Measurements from ENCODE around the gene DAPP1.
A peak's percentile ranks its signal among the peaks of the same experiment; 100 is the strongest.
"Not testable (repeated sequence)": the region's sequence is repeated elsewhere in the genome, so short reads cannot be mapped to it uniquely, and the experiment has no call there.

Gene DAPP1

GRCh38 chr4:99816545-99817308, at the start of gene DAPP1:
DAPP1 (plus strand) TSS chr4:99816827; CDS start chr4:99816914, 87 bp downstream.
- CTCF ChIA-PET: interaction anchor here (0.7 to 5.0 kb wide), 8 partner anchors 9 to 130 kb away, joined by 3 to 20 read pairs (median 5); partner anchors contain the start of gene DNAJB14
- no peaks in the 10 kb centered on the region for H3K9me3 Mint-ChIP-seq
- H3K27ac Mint-ChIP-seq: peak within 1 kb of the TSS; percentile 96
- DNase-seq: peak; percentile 91
- peak within 1 kb of the TSS; percentile 86 for H3K4me3 Mint-ChIP-seq
- peaks cover 20% of the 10 kb centered on the region for H3K36me3 Mint-ChIP-seq
- peaks cover 67% of the 10 kb centered on the region for H3K4me1 Mint-ChIP-seq
- H3K27me3 Mint-ChIP-seq: no peaks in the 10 kb centered on the region

GRCh38 chr4:99770842-99771241, 45.8 kb upstream of the DAPP1 start:
- H3K27me3 Mint-ChIP-seq, H3K4me3 Mint-ChIP-seq, H3K9me3 Mint-ChIP-seq, H3K36me3 Mint-ChIP-seq, H3K27ac Mint-ChIP-seq, H3K4me1 Mint-ChIP-seq, DNase-seq, CTCF ChIA-PET: not testable (repeated sequence)

- H3K27me3 Mint-ChIP-seq: peaks cover 11% of the 10 kb centered on the region
- CTCF ChIA-PET: no interaction called here
- H3K4me3 Mint-ChIP-seq: no peak overlapping the region
- H3K4me1 Mint-ChIP-seq: no peaks in the 10 kb centered on the region
- DNase-seq: no peak
- no peak overlapping the region for H3K27ac Mint-ChIP-seq
- H3K36me3 Mint-ChIP-seq: no peaks in the 10 kb centered on the region
- no peaks in the 10 kb centered on the region for H3K9me3 Mint-ChIP-seq
Measured at GRCh38 chr4:99783940-99784339, 32.7 kb upstream of the DAPP1 start.

GRCh38 chr4:99784842-99785241, 31.8 kb upstream of the DAPP1 start:
- Mint-ChIP-seq H3K4me3 (no peak overlapping the region), H3K36me3 (no peaks in the 10 kb centered on the region), H3K27ac (no peak overlapping the region), H3K9me3 (no peaks in the 10 kb centered on the region), H3K4me1 (no peaks in the 10 kb centered on the region), H3K27me3 (peaks cover 11% of the 10 kb centered on the region)
- DNase-seq: no peak
- CTCF ChIA-PET: no interaction called here

GRCh38 chr4:99790796-99791617, 25.6 kb upstream of the DAPP1 start:
- no peaks in the 10 kb centered on the region for H3K27me3 Mint-ChIP-seq
- no peaks in the 10 kb centered on the region for H3K36me3 Mint-ChIP-seq
- no peaks in the 10 kb centered on the region for H3K4me1 Mint-ChIP-seq
- CTCF ChIA-PET: no interaction called here
- no peak overlapping the region for H3K27ac Mint-ChIP-seq
- H3K9me3 Mint-ChIP-seq: no peaks in the 10 kb centered on the region
- DNase-seq: no peak
- no peak overlapping the region for H3K4me3 Mint-ChIP-seq

GRCh38 chr4:99800332-99801004, 16.2 kb upstream of the DAPP1 start:
- no peak overlapping the region for H3K27ac Mint-ChIP-seq
- H3K36me3 Mint-ChIP-seq: no peaks in the 10 kb centered on the region
- H3K9me3 Mint-ChIP-seq: no peaks in the 10 kb centered on the region
- no peak overlapping the region for H3K4me3 Mint-ChIP-seq
- no peaks in the 10 kb centered on the region for H3K4me1 Mint-ChIP-seq
- peaks cover 50% of the 10 kb centered on the region for H3K27me3 Mint-ChIP-seq
- DNase-seq: no peak
- CTCF ChIA-PET: no interaction called here

- H3K27ac Mint-ChIP-seq: no peak overlapping the region
- no peak for DNase-seq
- H3K4me3 Mint-ChIP-seq: no peak overlapping the region
- H3K27me3 Mint-ChIP-seq: peaks cover 50% of the 10 kb centered on the region
- H3K4me1 Mint-ChIP-seq: no peaks in the 10 kb centered on the region
- CTCF ChIA-PET: no interaction called here
- H3K36me3 Mint-ChIP-seq: no peaks in the 10 kb centered on the region
- no peaks in the 10 kb centered on the region for H3K9me3 Mint-ChIP-seq
Measured at GRCh38 chr4:99801005-99801699, 15.5 kb upstream of the DAPP1 start.

GRCh38 chr4:99803566-99804101, 13.0 kb upstream of the DAPP1 start:
- H3K27me3 Mint-ChIP-seq: peaks cover 48% of the 10 kb centered on the region
- DNase-seq: no peak
- H3K4me1 Mint-ChIP-seq: peaks cover 4% of the 10 kb centered on the region
- no peak overlapping the region for H3K27ac Mint-ChIP-seq
- H3K9me3 Mint-ChIP-seq: no peaks in the 10 kb centered on the region
- no peaks in the 10 kb centered on the region for H3K36me3 Mint-ChIP-seq
- H3K4me3 Mint-ChIP-seq: no peak overlapping the region
- CTCF ChIA-PET: interaction anchor here (0.9 kb wide), 1 partner anchor 341 kb away, joined by 3 read pairs; no protein-coding TSS in a partner anchor

- H3K9me3 Mint-ChIP-seq: no peaks in the 10 kb centered on the region
- H3K4me3 Mint-ChIP-seq: no peak overlapping the region
- CTCF ChIA-PET: interaction anchor here (1.2 kb wide), 1 partner anchor 88 kb away, joined by 3 read pairs; the partner anchor contains the start of gene LAMTOR3
- peaks cover 4% of the 10 kb centered on the region for H3K4me1 Mint-ChIP-seq
- no peak overlapping the region for H3K27ac Mint-ChIP-seq
- no peaks in the 10 kb centered on the region for H3K36me3 Mint-ChIP-seq
- peaks cover 45% of the 10 kb centered on the region for H3K27me3 Mint-ChIP-seq
- no peak for DNase-seq
Measured at GRCh38 chr4:99806545-99806944, 10.1 kb upstream of the DAPP1 start.

- H3K4me1 Mint-ChIP-seq: peaks cover 11% of the 10 kb centered on the region
- no peaks in the 10 kb centered on the region for H3K9me3 Mint-ChIP-seq
- peaks cover 41% of the 10 kb centered on the region for H3K27me3 Mint-ChIP-seq
- CTCF ChIA-PET: interaction anchor here (0.6 to 3.5 kb wide), 33 partner anchors 8 to 402 kb away, joined by 3 to 41 read pairs (median 4); partner anchors contain the start of genes C4orf17, DAPP1 and TRMT10A
- no peaks in the 10 kb centered on the region for H3K36me3 Mint-ChIP-seq
- H3K4me3 Mint-ChIP-seq: no peak overlapping the region
- no peak overlapping the region for H3K27ac Mint-ChIP-seq
- no peak for DNase-seq
Measured at GRCh38 chr4:99807666-99808065, 9.0 kb upstream of the DAPP1 start.

- CTCF ChIA-PET: interaction anchor here (0.6 to 3.5 kb wide), 43 partner anchors 9 to 813 kb away, joined by 3 to 41 read pairs (median 3); partner anchors contain the start of genes C4orf17, DAPP1, METAP1 and TRMT10A
- Mint-ChIP-seq H3K27ac (no peak overlapping the region), H3K4me1 (peaks cover 14% of the 10 kb centered on the region), H3K9me3 (no peaks in the 10 kb centered on the region), H3K4me3 (no peak overlapping the region), H3K27me3 (peaks cover 34% of the 10 kb centered on the region), H3K36me3 (no peaks in the 10 kb centered on the region)
- peak; percentile 82 for DNase-seq
Measured at GRCh38 chr4:99808260-99808857, 8.3 kb upstream of the DAPP1 start.

GRCh38 chr4:99809326-99809725, 7.3 kb upstream of the DAPP1 start:
- no peaks in the 10 kb centered on the region for H3K9me3 Mint-ChIP-seq
- CTCF ChIA-PET: interaction anchor here (0.8 to 3.5 kb wide), 19 partner anchors 8 to 814 kb away, joined by 3 to 41 read pairs (median 4); partner anchors contain the start of genes METAP1 and TRMT10A

GRCh38 chr4:99810536-99810935, 6.1 kb upstream of the DAPP1 start:
- Mint-ChIP-seq H3K4me3 (no peak overlapping the region), H3K36me3 (no peaks in the 10 kb centered on the region), H3K4me1 (peaks cover 24% of the 10 kb centered on the region), H3K27me3 (peaks cover 18% of the 10 kb centered on the region), H3K9me3 (no peaks in the 10 kb centered on the region), H3K27ac (no peak overlapping the region)
- DNase-seq: no peak
- CTCF ChIA-PET: interaction anchor here (1.0 to 5.3 kb wide), 10 partner anchors 11 to 273 kb away, joined by 3 to 90 read pairs (median 12); partner anchors contain the start of gene TRMT10A

More at GRCh38 chr4:99809326-99809725, 7.3 kb upstream of the DAPP1 start:
- Mint-ChIP-seq H3K4me1 (peaks cover 16% of the 10 kb centered on the region), H3K36me3 (no peaks in the 10 kb centered on the region), H3K4me3 (no peak overlapping the region), H3K27ac (no peak overlapping the region), H3K27me3 (peaks cover 27% of the 10 kb centered on the region)
- DNase-seq: no peak

Measured in activated naive CD4-positive, alpha-beta T cell treated with anti-CD3 and anti-CD28 coated beads, Interleukin-2, amount 10 ng/mL, durations not matched to agents 7 days and 5 days (primary cell).